ENCODE results near the gene ARHGAP6.

- TF ChIP-seq CTCF (IDR thresholded peaks at IDR 0.05), result no peak
- TF ChIP-seq POLR2AphosphoS5 (IDR thresholded peaks at IDR 0.05), result no peak
- TF ChIP-seq POLR2A (IDR thresholded peaks at IDR 0.05), result no peak
These were observed 408.0 kb downstream of the ARHGAP6 start for GRCh38 chrX:11257711-11258110.
